K562 (cell line): Measurements from ENCODE around the gene CDH1. TPM values are rescaled to one million over a fixed set of nuclear protein-coding genes. Genes with fewer than 3 reads are reported as not detected.

Source experiments
- CCNT2 ChIP-seq: IDR thresholded peaks from 2 replicates; pipeline ENCODE4 v1.6.1; 2011; ENCODE audit warnings: borderline replicate concordance, low read depth, mild to moderate bottlenecking, moderate library complexity, mixed read lengths, low read length; ENCODE audit not compliant: insufficient read length; ENCODE audit errors: extremely low read depth
- DIDO1 ChIP-seq: fragments of 450-650 bp; IDR thresholded peaks from 2 replicates; pipeline ENCODE4 v1.6.1; 2016; ENCODE audit warnings: low read depth, missing biosample characterization, missing genetic modification characterization
- FOS ChIP-seq: IDR thresholded peaks from 3 replicates; pipeline ENCODE4 v1.6.1; 2011; ENCODE audit not compliant: insufficient read length; ENCODE audit errors: extremely low read depth
- NCOA4 ChIP-seq: fragments of 450-650 bp; IDR thresholded peaks from 2 replicates; pipeline ENCODE4 v1.6.1; 2018; ENCODE audit warnings: mild to moderate bottlenecking; ENCODE audit not compliant: partially characterized antibody
- NFRKB ChIP-seq: fragments of 450-650 bp; IDR thresholded peaks from 2 replicates; pipeline ENCODE4 v1.6.1; 2016; ENCODE audit warnings: low read depth
- SMARCC2 ChIP-seq: fragments of 450-650 bp; IDR thresholded peaks from 2 replicates; pipeline ENCODE4 v1.6.1; 2017; ENCODE audit warnings: antibody characterized with exemption, moderate library complexity, mild to moderate bottlenecking, low read depth
- TCF3 ChIP-seq: sonication (generic); formaldehyde crosslinking; IDR thresholded peaks from 2 replicates; pipeline ENCODE4 v1.4.0; 2020; ENCODE audit warnings: mild to moderate bottlenecking, missing genetic modification reagents
- ZNF212 ChIP-seq: fragments of 450-650 bp; formaldehyde crosslinking; IDR thresholded peaks from 2 replicates; pipeline ENCODE4 v1.4.0; 2020; ENCODE audit warnings: mild to moderate bottlenecking
- ZNF668 ChIP-seq: fragments of 250-450 bp; sonication (Bioruptor Pico); IDR thresholded peaks from 2 replicates; pipeline ENCODE4 v1.8.0; 2022; ENCODE audit warnings: mild to moderate bottlenecking, inconsistent platforms
- polyA plus RNA-seq, 8 experiments: library from polyadenylated mRNA; depleted of rRNA in 4 of 8; stranded (reverse) in 5 of 8; unstranded in 3 of 8; fragments of >200 nt; fragmentation: Nextera tagmentation in 2 of 8; fragmentation: Illumina TruSeq in 1 of 8; extraction: Ambion mirVana in 2 of 8; extraction: Trizol in 1 of 8; gene quantifications; 2 replicates each; pipeline versions ENCODE4 v1.2.1 to v1.2.3, GENCODE V29; 2011 to 2014; ENCODE audit warnings: inconsistent platforms in 1 of 8, missing spikeins in 1 of 8
- total RNA-seq, 7 experiments: library from RNA; depleted of rRNA in 6 of 7; stranded (reverse); fragments of >200 nt in 6 of 7; fragmentation: Illumina TruSeq in 2 of 7; extraction: Trizol in 2 of 7; gene quantifications; 2 replicates each; pipeline versions ENCODE4 v1.2.1 to v1.2.3, GENCODE V29; 2011 to 2021; ENCODE audit warnings: low replicate concordance in 1 of 7
- TF ChIP-seq, protein P1 (sequence below): sonication (generic); formaldehyde crosslinking; IDR thresholded peaks from 2 replicates; pipeline ENCODE4 v1.8.0; 2023; ENCODE audit warnings: missing genetic modification reagents, mild to moderate bottlenecking, borderline replicate concordance
- TF ChIP-seq, protein P2 (sequence below): fragments of 450-650 bp; IDR thresholded peaks from 2 replicates; pipeline ENCODE4 v1.7.0; 2016; ENCODE audit warnings: borderline replicate concordance
- TF ChIP-seq, protein P3 (sequence below): fragments of 250-450 bp; sonication (Bioruptor Pico); IDR thresholded peaks from 2 replicates; pipeline ENCODE4 v1.4.0; 2020; ENCODE audit warnings: borderline replicate concordance

Gene CDH1
- total and polyA plus RNA-seq, 9 of the 15 experiments (the other 6 are each of a cell fraction or from before 2014, with no cell fraction given): 0.01 to 0.69 TPM; not detected in 7

DNA sequence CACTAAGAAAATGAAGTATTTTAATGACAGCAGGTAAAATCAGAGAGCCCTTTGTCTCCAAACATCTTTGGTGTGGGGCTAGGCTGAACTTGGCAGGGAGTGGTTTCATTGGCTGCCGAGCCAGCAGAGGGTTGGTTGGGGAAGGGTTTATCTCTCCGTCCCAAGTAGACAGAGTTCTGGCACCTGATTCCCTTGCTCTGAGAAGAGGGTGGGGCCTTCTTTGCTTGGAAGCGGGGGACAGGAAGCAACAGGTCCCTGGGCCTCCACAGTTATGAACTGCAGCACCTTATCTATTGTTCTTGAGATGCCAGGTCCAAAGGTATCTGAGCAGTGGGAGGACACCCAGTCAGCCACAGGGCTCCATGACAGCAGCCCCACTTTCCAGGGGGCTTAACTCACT, 12.3 kb upstream of the CDH1 start (continued):
- TF ChIP-seq, protein P1, sequence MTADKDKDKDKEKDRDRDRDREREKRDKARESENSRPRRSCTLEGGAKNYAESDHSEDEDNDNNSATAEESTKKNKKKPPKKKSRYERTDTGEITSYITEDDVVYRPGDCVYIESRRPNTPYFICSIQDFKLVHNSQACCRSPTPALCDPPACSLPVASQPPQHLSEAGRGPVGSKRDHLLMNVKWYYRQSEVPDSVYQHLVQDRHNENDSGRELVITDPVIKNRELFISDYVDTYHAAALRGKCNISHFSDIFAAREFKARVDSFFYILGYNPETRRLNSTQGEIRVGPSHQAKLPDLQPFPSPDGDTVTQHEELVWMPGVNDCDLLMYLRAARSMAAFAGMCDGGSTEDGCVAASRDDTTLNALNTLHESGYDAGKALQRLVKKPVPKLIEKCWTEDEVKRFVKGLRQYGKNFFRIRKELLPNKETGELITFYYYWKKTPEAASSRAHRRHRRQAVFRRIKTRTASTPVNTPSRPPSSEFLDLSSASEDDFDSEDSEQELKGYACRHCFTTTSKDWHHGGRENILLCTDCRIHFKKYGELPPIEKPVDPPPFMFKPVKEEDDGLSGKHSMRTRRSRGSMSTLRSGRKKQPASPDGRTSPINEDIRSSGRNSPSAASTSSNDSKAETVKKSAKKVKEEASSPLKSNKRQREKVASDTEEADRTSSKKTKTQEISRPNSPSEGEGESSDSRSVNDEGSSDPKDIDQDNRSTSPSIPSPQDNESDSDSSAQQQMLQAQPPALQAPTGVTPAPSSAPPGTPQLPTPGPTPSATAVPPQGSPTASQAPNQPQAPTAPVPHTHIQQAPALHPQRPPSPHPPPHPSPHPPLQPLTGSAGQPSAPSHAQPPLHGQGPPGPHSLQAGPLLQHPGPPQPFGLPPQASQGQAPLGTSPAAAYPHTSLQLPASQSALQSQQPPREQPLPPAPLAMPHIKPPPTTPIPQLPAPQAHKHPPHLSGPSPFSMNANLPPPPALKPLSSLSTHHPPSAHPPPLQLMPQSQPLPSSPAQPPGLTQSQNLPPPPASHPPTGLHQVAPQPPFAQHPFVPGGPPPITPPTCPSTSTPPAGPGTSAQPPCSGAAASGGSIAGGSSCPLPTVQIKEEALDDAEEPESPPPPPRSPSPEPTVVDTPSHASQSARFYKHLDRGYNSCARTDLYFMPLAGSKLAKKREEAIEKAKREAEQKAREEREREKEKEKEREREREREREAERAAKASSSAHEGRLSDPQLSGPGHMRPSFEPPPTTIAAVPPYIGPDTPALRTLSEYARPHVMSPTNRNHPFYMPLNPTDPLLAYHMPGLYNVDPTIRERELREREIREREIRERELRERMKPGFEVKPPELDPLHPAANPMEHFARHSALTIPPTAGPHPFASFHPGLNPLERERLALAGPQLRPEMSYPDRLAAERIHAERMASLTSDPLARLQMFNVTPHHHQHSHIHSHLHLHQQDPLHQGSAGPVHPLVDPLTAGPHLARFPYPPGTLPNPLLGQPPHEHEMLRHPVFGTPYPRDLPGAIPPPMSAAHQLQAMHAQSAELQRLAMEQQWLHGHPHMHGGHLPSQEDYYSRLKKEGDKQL (CRISPR knock-in tag): no peak
- TF ChIP-seq SMARCC2 (no peak), FOS (no peak), NFRKB (no peak), DIDO1 (tag) (no peak), ZNF212 (no peak), CCNT2 (peak; percentile 19), TCF3 (CRISPR knock-in tag) (peak; percentile 64), ZNF668 (CRISPR knock-in tag) (no peak), NCOA4 (no peak)
- TF ChIP-seq, protein P2, sequence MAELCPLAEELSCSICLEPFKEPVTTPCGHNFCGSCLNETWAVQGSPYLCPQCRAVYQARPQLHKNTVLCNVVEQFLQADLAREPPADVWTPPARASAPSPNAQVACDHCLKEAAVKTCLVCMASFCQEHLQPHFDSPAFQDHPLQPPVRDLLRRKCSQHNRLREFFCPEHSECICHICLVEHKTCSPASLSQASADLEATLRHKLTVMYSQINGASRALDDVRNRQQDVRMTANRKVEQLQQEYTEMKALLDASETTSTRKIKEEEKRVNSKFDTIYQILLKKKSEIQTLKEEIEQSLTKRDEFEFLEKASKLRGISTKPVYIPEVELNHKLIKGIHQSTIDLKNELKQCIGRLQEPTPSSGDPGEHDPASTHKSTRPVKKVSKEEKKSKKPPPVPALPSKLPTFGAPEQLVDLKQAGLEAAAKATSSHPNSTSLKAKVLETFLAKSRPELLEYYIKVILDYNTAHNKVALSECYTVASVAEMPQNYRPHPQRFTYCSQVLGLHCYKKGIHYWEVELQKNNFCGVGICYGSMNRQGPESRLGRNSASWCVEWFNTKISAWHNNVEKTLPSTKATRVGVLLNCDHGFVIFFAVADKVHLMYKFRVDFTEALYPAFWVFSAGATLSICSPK: no peak
- TF ChIP-seq, protein P3, sequence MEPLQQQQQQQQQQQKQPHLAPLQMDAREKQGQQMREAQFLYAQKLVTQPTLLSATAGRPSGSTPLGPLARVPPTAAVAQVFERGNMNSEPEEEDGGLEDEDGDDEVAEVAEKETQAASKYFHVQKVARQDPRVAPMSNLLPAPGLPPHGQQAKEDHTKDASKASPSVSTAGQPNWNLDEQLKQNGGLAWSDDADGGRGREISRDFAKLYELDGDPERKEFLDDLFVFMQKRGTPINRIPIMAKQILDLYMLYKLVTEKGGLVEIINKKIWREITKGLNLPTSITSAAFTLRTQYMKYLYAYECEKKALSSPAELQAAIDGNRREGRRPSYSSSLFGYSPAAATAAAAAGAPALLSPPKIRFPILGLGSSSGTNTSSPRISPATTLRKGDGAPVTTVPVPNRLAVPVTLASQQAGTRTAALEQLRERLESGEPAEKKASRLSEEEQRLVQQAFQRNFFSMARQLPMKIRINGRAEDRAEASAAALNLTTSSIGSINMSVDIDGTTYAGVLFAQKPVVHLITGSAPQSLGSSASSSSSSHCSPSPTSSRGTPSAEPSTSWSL (CRISPR knock-in tag): no peak
